ENCODE results near the gene DSCAM.

GRCh38 chr21:40733024-40733397, 113.9 kb downstream of the DSCAM start:
- TF ChIP-seq CTCF (IDR thresholded peaks at IDR 0.05) (no peak), POLR2A (IDR thresholded peaks at IDR 0.05) (no peak)

Measured in Peyer's patch (tissue), 4 donors.